ENCODE measurements around the gene FASTKD3. TPM values are rescaled to one million over a fixed set of nuclear protein-coding genes. Genes with fewer than 3 reads are reported as not detected.

The FASTKD3 gene
- total and polyA plus RNA-seq, 4 donors, result 6.3 to 11.3 (median 9.5) TPM

DNA sequence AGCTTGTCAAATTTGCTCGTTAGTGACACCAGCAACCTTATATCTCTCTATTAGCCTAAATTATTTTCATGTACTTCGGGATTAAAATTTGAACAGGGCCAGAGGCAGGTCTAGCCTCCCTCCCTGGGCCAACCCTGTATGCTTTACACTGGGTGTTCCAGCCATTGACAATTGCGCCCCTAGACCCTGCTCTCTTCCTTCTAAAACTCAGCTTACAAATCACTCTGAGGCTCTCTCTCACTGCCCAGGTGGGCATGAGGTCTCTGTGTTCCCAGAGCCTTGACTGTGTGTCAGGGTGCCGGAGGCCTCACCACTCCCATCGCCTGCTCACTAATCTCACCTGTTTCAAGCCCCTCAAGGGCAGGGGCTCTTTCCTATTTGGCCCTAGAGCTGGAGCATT is 11.5 kb downstream of the FASTKD3 start:
- H3K4me3 ChIP-seq (ENCODE audit: low read depth in 1 of 3, low read length in 3 of 3), result no peak overlapping the region
- H3K9ac ChIP-seq (ENCODE audit: low read depth in 1 of 2, low read length in 2 of 2), result no peak overlapping the region
- TF ChIP-seq, protein P1, sequence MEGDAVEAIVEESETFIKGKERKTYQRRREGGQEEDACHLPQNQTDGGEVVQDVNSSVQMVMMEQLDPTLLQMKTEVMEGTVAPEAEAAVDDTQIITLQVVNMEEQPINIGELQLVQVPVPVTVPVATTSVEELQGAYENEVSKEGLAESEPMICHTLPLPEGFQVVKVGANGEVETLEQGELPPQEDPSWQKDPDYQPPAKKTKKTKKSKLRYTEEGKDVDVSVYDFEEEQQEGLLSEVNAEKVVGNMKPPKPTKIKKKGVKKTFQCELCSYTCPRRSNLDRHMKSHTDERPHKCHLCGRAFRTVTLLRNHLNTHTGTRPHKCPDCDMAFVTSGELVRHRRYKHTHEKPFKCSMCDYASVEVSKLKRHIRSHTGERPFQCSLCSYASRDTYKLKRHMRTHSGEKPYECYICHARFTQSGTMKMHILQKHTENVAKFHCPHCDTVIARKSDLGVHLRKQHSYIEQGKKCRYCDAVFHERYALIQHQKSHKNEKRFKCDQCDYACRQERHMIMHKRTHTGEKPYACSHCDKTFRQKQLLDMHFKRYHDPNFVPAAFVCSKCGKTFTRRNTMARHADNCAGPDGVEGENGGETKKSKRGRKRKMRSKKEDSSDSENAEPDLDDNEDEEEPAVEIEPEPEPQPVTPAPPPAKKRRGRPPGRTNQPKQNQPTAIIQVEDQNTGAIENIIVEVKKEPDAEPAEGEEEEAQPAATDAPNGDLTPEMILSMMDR (IDR thresholded peaks at IDR 0.05; ENCODE audit: low read depth, low read length, missing input control), result no peak
- TF ChIP-seq SP1 (IDR thresholded peaks at IDR 0.05) (no peak), RXRA (IDR thresholded peaks at IDR 0.05) (no peak), JUND (IDR thresholded peaks at IDR 0.05) (no peak), TAF1 (conservative IDR thresholded peaks at IDR 0.05) (no peak), NR2F2 (IDR thresholded peaks at IDR 0.05) (no peak), FOXA1 (IDR thresholded peaks at IDR 0.05) (no peak), HNF4G (IDR thresholded peaks at IDR 0.05) (no peak), EGR1 (IDR thresholded peaks at IDR 0.05; ENCODE audit: low read depth in 2 of 2) (no peak), YY1 (IDR thresholded peaks at IDR 0.05) (no peak), RAD21 (IDR thresholded peaks at IDR 0.05) (no peak)
- TF ChIP-seq, protein P2, sequence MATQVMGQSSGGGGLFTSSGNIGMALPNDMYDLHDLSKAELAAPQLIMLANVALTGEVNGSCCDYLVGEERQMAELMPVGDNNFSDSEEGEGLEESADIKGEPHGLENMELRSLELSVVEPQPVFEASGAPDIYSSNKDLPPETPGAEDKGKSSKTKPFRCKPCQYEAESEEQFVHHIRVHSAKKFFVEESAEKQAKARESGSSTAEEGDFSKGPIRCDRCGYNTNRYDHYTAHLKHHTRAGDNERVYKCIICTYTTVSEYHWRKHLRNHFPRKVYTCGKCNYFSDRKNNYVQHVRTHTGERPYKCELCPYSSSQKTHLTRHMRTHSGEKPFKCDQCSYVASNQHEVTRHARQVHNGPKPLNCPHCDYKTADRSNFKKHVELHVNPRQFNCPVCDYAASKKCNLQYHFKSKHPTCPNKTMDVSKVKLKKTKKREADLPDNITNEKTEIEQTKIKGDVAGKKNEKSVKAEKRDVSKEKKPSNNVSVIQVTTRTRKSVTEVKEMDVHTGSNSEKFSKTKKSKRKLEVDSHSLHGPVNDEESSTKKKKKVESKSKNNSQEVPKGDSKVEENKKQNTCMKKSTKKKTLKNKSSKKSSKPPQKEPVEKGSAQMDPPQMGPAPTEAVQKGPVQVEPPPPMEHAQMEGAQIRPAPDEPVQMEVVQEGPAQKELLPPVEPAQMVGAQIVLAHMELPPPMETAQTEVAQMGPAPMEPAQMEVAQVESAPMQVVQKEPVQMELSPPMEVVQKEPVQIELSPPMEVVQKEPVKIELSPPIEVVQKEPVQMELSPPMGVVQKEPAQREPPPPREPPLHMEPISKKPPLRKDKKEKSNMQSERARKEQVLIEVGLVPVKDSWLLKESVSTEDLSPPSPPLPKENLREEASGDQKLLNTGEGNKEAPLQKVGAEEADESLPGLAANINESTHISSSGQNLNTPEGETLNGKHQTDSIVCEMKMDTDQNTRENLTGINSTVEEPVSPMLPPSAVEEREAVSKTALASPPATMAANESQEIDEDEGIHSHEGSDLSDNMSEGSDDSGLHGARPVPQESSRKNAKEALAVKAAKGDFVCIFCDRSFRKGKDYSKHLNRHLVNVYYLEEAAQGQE (IDR thresholded peaks at IDR 0.05), result no peak
- TF ChIP-seq, protein P3, sequence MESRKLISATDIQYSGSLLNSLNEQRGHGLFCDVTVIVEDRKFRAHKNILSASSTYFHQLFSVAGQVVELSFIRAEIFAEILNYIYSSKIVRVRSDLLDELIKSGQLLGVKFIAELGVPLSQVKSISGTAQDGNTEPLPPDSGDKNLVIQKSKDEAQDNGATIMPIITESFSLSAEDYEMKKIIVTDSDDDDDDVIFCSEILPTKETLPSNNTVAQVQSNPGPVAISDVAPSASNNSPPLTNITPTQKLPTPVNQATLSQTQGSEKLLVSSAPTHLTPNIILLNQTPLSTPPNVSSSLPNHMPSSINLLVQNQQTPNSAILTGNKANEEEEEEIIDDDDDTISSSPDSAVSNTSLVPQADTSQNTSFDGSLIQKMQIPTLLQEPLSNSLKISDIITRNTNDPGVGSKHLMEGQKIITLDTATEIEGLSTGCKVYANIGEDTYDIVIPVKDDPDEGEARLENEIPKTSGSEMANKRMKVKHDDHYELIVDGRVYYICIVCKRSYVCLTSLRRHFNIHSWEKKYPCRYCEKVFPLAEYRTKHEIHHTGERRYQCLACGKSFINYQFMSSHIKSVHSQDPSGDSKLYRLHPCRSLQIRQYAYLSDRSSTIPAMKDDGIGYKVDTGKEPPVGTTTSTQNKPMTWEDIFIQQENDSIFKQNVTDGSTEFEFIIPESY (IDR thresholded peaks at IDR 0.05), result no peak
- TF ChIP-seq, protein P4, sequence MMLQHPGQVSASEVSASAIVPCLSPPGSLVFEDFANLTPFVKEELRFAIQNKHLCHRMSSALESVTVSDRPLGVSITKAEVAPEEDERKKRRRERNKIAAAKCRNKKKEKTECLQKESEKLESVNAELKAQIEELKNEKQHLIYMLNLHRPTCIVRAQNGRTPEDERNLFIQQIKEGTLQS (IDR thresholded peaks at IDR 0.05), result no peak
- H3K27ac ChIP-seq (ENCODE audit: low read depth in 1 of 2, low read length in 2 of 2), result no peak overlapping the region
- H3K4me1 ChIP-seq (ENCODE audit: control insufficient read depth in 4 of 4, insufficient read depth in 4 of 4, low read length in 3 of 4), result peaks cover 0 to 6% (median under 1%) of the 10 kb centered on the region in 4 donors
- 83% methylated on average over 5 of the region's 5 CpGs for WGBS
- no peak for DNase-seq (ENCODE audit: low spot score)
- H3K36me3 ChIP-seq (ENCODE audit: control insufficient read depth in 4 of 4, insufficient read depth in 3 of 4, low read depth in 1 of 4, low read length in 3 of 4), result peaks cover 5 to 30% (median 27%) of the 10 kb centered on the region in 4 donors
- no peaks in the 10 kb centered on the region for H3K9me3 ChIP-seq (ENCODE audit: control insufficient read depth in 4 of 4, low read length in 3 of 4)
- no peaks in the 10 kb centered on the region for H3K27me3 ChIP-seq (ENCODE audit: control insufficient read depth in 4 of 4, insufficient read depth in 4 of 4, low read length in 3 of 4)

DNA sequence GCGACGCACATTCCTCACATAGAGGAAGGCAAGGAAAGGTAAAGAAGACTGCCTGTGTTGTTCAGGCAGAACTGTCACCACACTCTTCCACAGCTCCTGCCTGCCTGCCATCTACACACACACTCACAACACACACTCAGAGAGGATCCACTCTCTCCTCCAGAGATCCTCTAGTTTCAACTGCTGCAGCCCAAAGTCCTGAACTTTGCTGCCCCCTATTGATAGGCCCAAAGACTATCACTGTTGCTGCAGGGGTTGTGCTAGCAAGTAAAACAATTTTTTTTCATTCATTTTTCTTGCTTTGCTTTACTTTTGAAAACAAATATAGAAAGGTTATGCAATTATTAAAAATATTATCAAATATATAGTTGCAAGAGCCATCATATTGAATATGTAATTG is 12.0 kb downstream of the FASTKD3 start:
- TF ChIP-seq, protein P4 (IDR thresholded peaks at IDR 0.05), result no peak
- TF ChIP-seq, protein P1 (IDR thresholded peaks at IDR 0.05; ENCODE audit: low read depth, low read length, missing input control), result peak; percentile 80
- no peak for TF ChIP-seq RXRA (IDR thresholded peaks at IDR 0.05)
- TF ChIP-seq TAF1 (conservative IDR thresholded peaks at IDR 0.05), result no peak
- no peak for TF ChIP-seq HNF4G (IDR thresholded peaks at IDR 0.05)
- TF ChIP-seq, protein P2 (IDR thresholded peaks at IDR 0.05), result no peak
- peak in 1 of 2 donors; percentile 25 for TF ChIP-seq HNF4A (conservative IDR thresholded peaks at IDR 0.05)
- TF ChIP-seq JUND (IDR thresholded peaks at IDR 0.05), result no peak
- peak; percentile 91 to 93 for TF ChIP-seq RAD21 (IDR thresholded peaks at IDR 0.05)
- no peak for TF ChIP-seq FOXA1 (IDR thresholded peaks at IDR 0.05)
- no peak for DNase-seq (ENCODE audit: low spot score)
- Histone ChIP-seq H3K9ac (ENCODE audit: low read depth in 1 of 2, low read length in 2 of 2) (no peak overlapping the region), H3K4me1 (ENCODE audit: control insufficient read depth in 4 of 4, insufficient read depth in 4 of 4, low read length in 3 of 4) (peaks cover 4 to 11% (median 6%) of the 10 kb centered on the region in 4 donors), H3K4me3 (ENCODE audit: low read depth in 1 of 3, low read length in 3 of 3) (no peak overlapping the region), H3K36me3 (ENCODE audit: control insufficient read depth in 4 of 4, insufficient read depth in 3 of 4, low read depth in 1 of 4, low read length in 3 of 4) (peaks cover 3 to 26% (median 23%) of the 10 kb centered on the region in 4 donors), H3K9me3 (ENCODE audit: control insufficient read depth in 4 of 4, low read length in 3 of 4) (no peaks in the 10 kb centered on the region), H3K27me3 (ENCODE audit: control insufficient read depth in 4 of 4, insufficient read depth in 4 of 4, low read length in 3 of 4) (no peaks in the 10 kb centered on the region), H3K27ac (ENCODE audit: low read depth in 1 of 2, low read length in 2 of 2) (no peak overlapping the region)
- over 99% methylated on average over 2 of the region's 2 CpGs for WGBS
